ENCODE results near the gene ETFDH.
"Not testable (repeated sequence)": the region's sequence is repeated elsewhere in the genome, so short reads cannot be mapped to it uniquely, and the experiment has no call there.

Gene ETFDH

DNA sequence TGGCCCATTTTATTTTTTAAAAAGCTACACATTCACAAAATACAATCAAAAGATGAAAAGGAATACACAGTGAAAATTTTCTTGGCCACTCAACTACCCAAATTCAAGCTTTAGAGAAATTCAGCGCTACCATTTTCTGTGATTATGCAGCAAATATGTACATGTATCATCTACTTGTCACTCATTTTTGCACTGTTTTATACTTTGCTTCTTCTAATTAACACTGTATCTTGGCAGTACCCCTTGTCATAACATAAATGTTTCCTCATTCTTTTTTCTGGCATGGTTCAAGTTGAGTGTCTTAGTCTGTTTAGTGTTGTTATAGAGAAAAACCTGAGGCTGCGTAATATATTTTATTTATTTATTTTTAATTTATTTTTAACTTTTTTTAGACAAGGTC is 66.8 kb downstream of the ETFDH start (continued):
- TF ChIP-seq ZSCAN18 (tag by site-specific recombination; IDR thresholded peaks at IDR 0.05) (no peak), ZNF776 (tag by site-specific recombination; IDR thresholded peaks at IDR 0.05; ENCODE audit: borderline replicate concordance) (no peak), ZNF623 (tag by site-specific recombination; IDR thresholded peaks at IDR 0.05) (no peak)

- H3K4me3 ChIP-seq (ENCODE audit: low read depth, low read length), result no peak overlapping the region
- ChIA-PET POLR2A (no interaction called here), CTCF (interaction anchor here (0.6 kb wide), 1 partner anchor 170 kb away, joined by 3 read pairs; no protein-coding TSS in a partner anchor)
- H3K27ac ChIP-seq (ENCODE audit: extremely low read depth, low read depth, low read length), result no peak overlapping the region
- TF ChIP-seq ZBTB21 (tag by site-specific recombination; IDR thresholded peaks at IDR 0.05) (no peak), ZNF114 (tag by site-specific recombination; IDR thresholded peaks at IDR 0.05) (no peak), ZNF48 (tag by site-specific recombination; IDR thresholded peaks at IDR 0.05) (no peak), ZNF362 (tag by site-specific recombination; IDR thresholded peaks at IDR 0.05) (no peak), ZNF311 (tag by site-specific recombination; IDR thresholded peaks at IDR 0.05; ENCODE audit: borderline replicate concordance) (no peak), ZNF571 (tag by site-specific recombination; IDR thresholded peaks at IDR 0.05) (no peak), ZNF132 (tag by site-specific recombination; IDR thresholded peaks at IDR 0.05; ENCODE audit: borderline replicate concordance) (no peak), ZNF473 (tag by site-specific recombination; IDR thresholded peaks at IDR 0.05) (no peak), ZNF10 (tag by site-specific recombination; IDR thresholded peaks at IDR 0.05) (no peak), ZNF544 (tag by site-specific recombination; IDR thresholded peaks at IDR 0.05) (no peak), ZNF510 (tag by site-specific recombination; IDR thresholded peaks at IDR 0.05; ENCODE audit: insufficient replicate concordance) (no peak), ZNF266 (tag by site-specific recombination; IDR thresholded peaks at IDR 0.05; ENCODE audit: low read depth) (no peak)
- H3K4me1 ChIP-seq (ENCODE audit: control insufficient read depth, insufficient read depth, low read length), result no peaks in the 10 kb centered on the region
- no peaks in the 10 kb centered on the region for H3K36me3 ChIP-seq (ENCODE audit: control insufficient read depth in 2 of 2, insufficient read depth in 1 of 2, low read length in 2 of 2)
- no peaks in the 10 kb centered on the region for H3K9me3 ChIP-seq (ENCODE audit: control insufficient read depth, insufficient read depth, low read depth, low read length)
These were observed 67.5 kb downstream of the ETFDH start for GRCh38 chr4:158739600-158739999.

DNA sequence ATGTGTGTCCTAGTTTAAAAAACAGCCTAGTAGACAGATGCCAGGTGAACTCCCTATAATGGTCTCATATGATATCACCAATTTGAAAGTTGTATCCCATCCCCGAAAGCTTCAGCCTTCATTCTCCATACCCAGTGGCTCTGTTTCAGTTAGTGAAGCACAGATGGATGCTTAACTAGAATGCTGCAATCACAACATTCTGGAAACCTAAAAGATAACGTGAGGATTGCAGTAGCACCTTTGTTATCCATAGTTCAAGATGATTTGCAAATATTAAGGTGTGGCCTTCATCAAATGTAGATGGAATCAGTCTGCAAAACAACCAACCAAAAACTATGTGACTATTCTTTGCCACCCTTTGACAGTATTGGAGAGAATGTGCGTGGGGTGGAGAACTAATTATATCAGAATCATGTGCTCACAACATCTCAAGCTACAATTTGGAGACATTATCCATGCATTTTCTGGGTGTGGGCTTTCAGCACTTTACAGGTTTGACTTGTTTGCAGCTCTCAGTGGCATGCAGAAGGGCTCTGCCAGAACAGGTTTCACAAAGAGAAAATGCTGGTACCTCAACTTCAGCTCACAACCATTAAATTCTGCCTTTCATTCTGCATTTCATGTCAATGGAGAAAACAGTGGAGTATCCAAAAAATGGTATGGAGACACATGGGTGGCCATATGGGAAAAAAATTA is 69.4 kb downstream of the ETFDH start:
- H3K36me3 ChIP-seq (ENCODE audit: control insufficient read depth in 2 of 2, insufficient read depth in 1 of 2, low read length in 2 of 2), result no peaks in the 10 kb centered on the region
- ChIA-PET CTCF (no interaction called here), POLR2A (no interaction called here)
- H3K4me1 ChIP-seq (ENCODE audit: control insufficient read depth, insufficient read depth, low read length), result no peaks in the 10 kb centered on the region
- no peak for TF ChIP-seq ZNF677 (tag by site-specific recombination; IDR thresholded peaks at IDR 0.05)
- no peak overlapping the region for H3K4me3 ChIP-seq (ENCODE audit: low read depth, low read length)
- H3K9me3 ChIP-seq (ENCODE audit: control insufficient read depth, insufficient read depth, low read depth, low read length), result no peaks in the 10 kb centered on the region
- no peak overlapping the region for H3K27ac ChIP-seq (ENCODE audit: extremely low read depth, low read depth, low read length)

DNA sequence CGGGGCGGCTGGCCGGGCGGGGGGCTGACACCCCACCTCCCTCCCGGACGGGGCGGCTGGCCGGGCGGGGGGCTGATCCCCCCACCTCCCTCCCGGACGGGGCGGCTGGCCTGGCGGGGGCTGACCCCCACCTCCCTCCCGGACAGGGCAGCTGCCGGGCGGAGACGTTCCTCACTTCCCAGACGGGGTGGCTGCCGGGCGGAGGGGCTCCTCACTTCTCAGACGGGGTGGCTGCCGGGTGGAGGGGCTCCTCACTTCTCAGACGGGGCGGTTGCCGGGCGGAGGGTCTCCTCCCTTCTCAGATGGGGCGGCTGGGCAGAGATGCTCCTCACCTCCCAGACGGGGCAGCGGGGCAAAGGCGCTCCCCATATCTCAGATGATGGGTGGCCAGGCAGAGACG is 74.4 kb downstream of the ETFDH start:
- H3K9me3 ChIP-seq (ENCODE audit: control insufficient read depth, insufficient read depth, low read depth, low read length); H3K4me3 ChIP-seq (ENCODE audit: low read depth, low read length); POLR2A ChIA-PET; CTCF ChIA-PET; H3K36me3 ChIP-seq (ENCODE audit: control insufficient read depth in 2 of 2, insufficient read depth in 1 of 2, low read length in 2 of 2); H3K4me1 ChIP-seq (ENCODE audit: control insufficient read depth, insufficient read depth, low read length); H3K27ac ChIP-seq (ENCODE audit: extremely low read depth, low read depth, low read length): not testable (repeated sequence)
